ENCODE measurements around the gene CST4. TPM values are rescaled to one million over a fixed set of nuclear protein-coding genes. Genes with fewer than 3 reads are reported as not detected.

CST4 gene
- total and polyA plus RNA-seq, 10 of the 15 experiments (the other 5 are each of a cell fraction or from before 2014, with no cell fraction given) = not detected

GRCh38 chr20:23691675-23692074 is 2.8 kb upstream of the CST4 start:
- H2AFZ ChIP-seq (ENCODE audit: control insufficient read depth, low read depth, low read length) = no peak overlapping the region
- H3K27me3 ChIP-seq (replicated peaks in 1 of 2; ENCODE audit: control insufficient read depth in 2 of 2, insufficient read depth in 2 of 2, low read length in 1 of 2) = no peaks in the 10 kb centered on the region
- no peaks in the 10 kb centered on the region for H3K36me3 ChIP-seq (ENCODE audit: control insufficient read depth in 2 of 2, insufficient read depth in 2 of 2, low read length in 1 of 2)
- FAIRE-seq (no peak), DNase-seq (ENCODE audit: low read depth, low spot score) (no peak), ATAC-seq (no peak)
- H3K9me3 ChIP-seq (replicated peaks; ENCODE audit: control insufficient read depth, insufficient read depth, low read length) = no peaks in the 10 kb centered on the region
- BruUV-seq (replicated peaks) = no TSS peak
- in situ Hi-C loops (cut with MboI) (no loop called here), intact Hi-C loops (cut with micrococcal nuclease; ENCODE audit: unreplicated experiment) (no loop called here)
- no peaks in the 10 kb centered on the region for H3K79me2 ChIP-seq (ENCODE audit: control insufficient read depth, insufficient read depth, low read length)
- no peaks in the 10 kb centered on the region for H4K20me1 ChIP-seq (ENCODE audit: control insufficient read depth, insufficient read depth)
- CTCF ChIA-PET = no interaction called here
- H3K4me1 ChIP-seq (ENCODE audit: control insufficient read depth, insufficient read depth, low read length) = no peaks in the 10 kb centered on the region
- SMC1A ChIA-PET (ENCODE audit: uncharacterized antibody, unreplicated experiment) = no interaction called here
- no peak overlapping the region for H3K9ac ChIP-seq (ENCODE audit: control insufficient read depth, insufficient read depth, low read length)
- RAD21 ChIA-PET (ENCODE audit: unreplicated experiment) = no interaction called here
- TF ChIP-seq DPF2 (IDR thresholded peaks at IDR 0.05) (no peak), SIX5 (IDR thresholded peaks at IDR 0.05; ENCODE audit: low read depth, low read length, severe bottlenecking) (no peak), CEBPZ (IDR thresholded peaks at IDR 0.05; ENCODE audit: low read depth, low read length) (no peak), NR2C2 (IDR thresholded peaks at IDR 0.05; ENCODE audit: borderline replicate concordance, control insufficient read depth, insufficient read length, low read depth) (no peak)
- POLR2A ChIA-PET = no interaction called here
- no peak overlapping the region for H3K27ac ChIP-seq (ENCODE audit: control insufficient read depth, insufficient read depth)
- H3K4me3 ChIP-seq = no peak overlapping the region
- no peak overlapping the region for H3K4me2 ChIP-seq (ENCODE audit: control insufficient read depth, insufficient read depth)
- WGBS (ENCODE audit: insufficient coverage, insufficient replicate concordance, low lambda C conversion rate, missing lambda C conversion rate) = 31% methylated on average over 3 of the region's 3 CpGs

- no peaks in the 10 kb centered on the region for H3K4me1 ChIP-seq (ENCODE audit: control insufficient read depth, insufficient read depth, low read length)
- CTCF ChIA-PET = no interaction called here
- no peaks in the 10 kb centered on the region for H3K36me3 ChIP-seq (ENCODE audit: control insufficient read depth in 2 of 2, insufficient read depth in 2 of 2, low read length in 1 of 2)
- SMC1A ChIA-PET (ENCODE audit: uncharacterized antibody, unreplicated experiment) = no interaction called here
- POLR2A ChIA-PET = interaction anchor here (0.6 kb wide), 1 partner anchor 411 kb away, joined by 3 read pairs; no protein-coding TSS in a partner anchor
- TF ChIP-seq RELB (IDR thresholded peaks at IDR 0.05; ENCODE audit: low read depth) (no peak), EGR1 (IDR thresholded peaks at IDR 0.05; ENCODE audit: borderline replicate concordance in 1 of 2, low read depth in 2 of 2, low read length in 2 of 2) (no peak), E2F4 (IDR thresholded peaks at IDR 0.05; ENCODE audit: low read depth, low read length) (no peak), CREM (IDR thresholded peaks at IDR 0.05; ENCODE audit: low read depth) (no peak)
- no peak overlapping the region for H3K9ac ChIP-seq (ENCODE audit: control insufficient read depth, insufficient read depth, low read length)
- no peaks in the 10 kb centered on the region for H3K79me2 ChIP-seq (ENCODE audit: control insufficient read depth, insufficient read depth, low read length)
- no peaks in the 10 kb centered on the region for H3K9me3 ChIP-seq (replicated peaks; ENCODE audit: control insufficient read depth, insufficient read depth, low read length)
- no peaks in the 10 kb centered on the region for H4K20me1 ChIP-seq (ENCODE audit: control insufficient read depth, insufficient read depth)
- WGBS (ENCODE audit: insufficient coverage, insufficient replicate concordance, low lambda C conversion rate, missing lambda C conversion rate) = 35% methylated on average over 7 of the region's 8 CpGs
- no peak overlapping the region for H3K4me3 ChIP-seq
- H3K27me3 ChIP-seq (replicated peaks in 1 of 2; ENCODE audit: control insufficient read depth in 2 of 2, insufficient read depth in 2 of 2, low read length in 1 of 2) = no peaks in the 10 kb centered on the region
- no peak overlapping the region for H3K4me2 ChIP-seq (ENCODE audit: control insufficient read depth, insufficient read depth)
- RAD21 ChIA-PET (ENCODE audit: unreplicated experiment) = no interaction called here
- H2AFZ ChIP-seq (ENCODE audit: control insufficient read depth, low read depth, low read length) = no peak overlapping the region
- no peak for FAIRE-seq
- ATAC-seq = no peak
- H3K27ac ChIP-seq (ENCODE audit: control insufficient read depth, insufficient read depth) = no peak overlapping the region
- DNase-seq (ENCODE audit: low read depth, low spot score) = no peak
- in situ Hi-C loops (cut with MboI) (no loop called here), intact Hi-C loops (cut with micrococcal nuclease; ENCODE audit: unreplicated experiment) (no loop called here)
- BruUV-seq (replicated peaks) = no TSS peak
These were observed 1.7 kb upstream of the CST4 start for GRCh38 chr20:23690581-23690980.

Measured in GM12878 (cell line).